HG03469 (cell line): ENCODE data around the gene OR10H1.
"Not testable (repeated sequence)": the region's sequence is repeated elsewhere in the genome, so short reads cannot be mapped to it uniquely, and the experiment has no call there.

ENCODE experiments used
- ATAC-seq: cut with Tn5 transposase; IDR thresholded peaks from one replicate; pipeline ENCODE4 v1.9.1; 2021; ENCODE audit warnings: mild to moderate bottlenecking, moderate library complexity, moderate number of reproducible peaks; ENCODE audit not compliant: unreplicated experiment

Gene OR10H1

GRCh38 chr19:15829306-15829698 lies 13.8 kb upstream of the OR10H1 start:
- ATAC-seq = no peak

GRCh38 chr19:15828611-15829305 lies 13.3 kb upstream of the OR10H1 start:
- not testable (repeated sequence) for ATAC-seq

GRCh38 chr19:15828121-15828610 lies 12.7 kb upstream of the OR10H1 start:
- no peak for ATAC-seq

DNA sequence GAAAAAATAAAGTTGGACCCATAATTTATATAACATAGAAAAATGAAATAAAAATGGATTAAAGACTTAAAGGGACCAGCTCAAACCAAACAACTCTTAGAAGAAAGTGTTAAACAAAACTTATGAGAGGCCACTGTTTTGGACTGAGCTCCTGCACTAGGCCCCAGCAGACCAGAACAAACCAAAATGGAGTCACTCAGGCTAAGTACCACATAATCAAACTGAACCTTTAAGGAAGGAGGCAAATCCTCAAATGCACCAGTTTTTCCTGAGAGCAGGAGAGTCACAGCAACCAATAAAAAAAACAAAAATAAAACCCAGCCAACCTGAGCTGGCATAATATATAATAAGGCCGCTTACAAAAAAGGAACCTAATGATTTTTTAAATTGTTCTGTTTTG lies 10.3 kb upstream of the OR10H1 start:
- ATAC-seq = no peak

- no peak for ATAC-seq
Measured at GRCh38 chr19:15820646-15821045, 5.2 kb upstream of the OR10H1 start.

DNA sequence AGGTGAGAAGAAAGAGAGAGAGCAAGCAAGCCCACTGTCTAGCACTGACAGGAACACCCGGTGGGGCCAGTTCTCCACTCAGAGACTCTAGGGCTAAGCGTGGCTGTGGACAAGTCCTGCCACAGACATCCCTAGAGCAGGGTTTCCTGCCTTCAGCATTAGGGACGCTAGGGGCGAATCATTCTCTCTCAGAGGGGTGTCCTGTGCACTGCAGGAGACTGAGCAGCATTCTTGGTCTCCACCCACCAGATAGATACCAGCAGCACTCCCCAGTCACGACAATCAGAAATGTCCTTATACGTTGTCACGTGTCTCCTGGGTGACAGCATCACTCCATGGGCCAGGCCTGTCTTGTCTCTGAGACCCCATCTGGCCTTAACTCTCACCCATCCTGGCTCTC lies 1.5 kb downstream of the OR10H1 start:
- ATAC-seq = no peak

GRCh38 chr19:15812060-15812722 lies 3.3 kb downstream of the OR10H1 start:
- ATAC-seq = no peak

GRCh38 chr19:15811476-15811875 lies 4.0 kb downstream of the OR10H1 start:
- no peak for ATAC-seq

GRCh38 chr19:15810335-15810734 lies 5.1 kb downstream of the OR10H1 start:
- no peak for ATAC-seq

GRCh38 chr19:15794279-15794678 lies 21.2 kb downstream of the OR10H1 start:
- not testable (repeated sequence) for ATAC-seq

GRCh38 chr19:15790096-15790495 lies 25.4 kb downstream of the OR10H1 start:
- no peak for ATAC-seq

- ATAC-seq = no peak
Measured at GRCh38 chr19:15788594-15789270, 26.7 kb downstream of the OR10H1 start.

DNA sequence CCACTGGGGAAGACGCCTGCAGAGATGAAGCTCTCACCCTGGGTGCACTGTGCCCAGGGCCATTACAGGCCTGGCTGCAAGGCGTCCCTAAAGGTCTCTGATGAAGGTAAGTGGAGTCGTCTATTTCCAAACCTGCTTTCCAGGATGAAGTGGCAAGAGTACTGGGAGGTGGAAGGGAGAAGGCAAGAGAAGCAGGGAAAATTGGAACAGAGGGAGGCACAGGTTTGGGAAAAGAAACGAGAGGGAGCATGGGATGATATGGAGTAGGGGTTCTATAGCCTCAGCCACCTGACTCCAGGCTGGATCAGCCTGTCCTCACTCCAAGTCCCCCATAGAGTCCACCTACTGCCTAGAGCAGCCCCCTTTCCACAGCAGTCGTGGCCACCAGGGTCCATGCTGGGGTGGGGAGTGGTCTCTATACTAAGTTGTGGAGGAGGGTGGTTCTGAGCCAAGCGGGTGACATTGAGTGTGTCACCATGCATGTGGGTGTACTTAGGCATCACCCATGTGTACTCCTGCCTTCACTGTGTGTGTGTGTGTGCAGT lies 27.8 kb downstream of the OR10H1 start, which contains the start of gene OR10H5:
Gene OR10H5 (plus strand): TSS at position 51 of the 545 bp plus-strand sequence. CDS start 6,388 bp downstream, outside the sequence.
- no peak for ATAC-seq

DNA sequence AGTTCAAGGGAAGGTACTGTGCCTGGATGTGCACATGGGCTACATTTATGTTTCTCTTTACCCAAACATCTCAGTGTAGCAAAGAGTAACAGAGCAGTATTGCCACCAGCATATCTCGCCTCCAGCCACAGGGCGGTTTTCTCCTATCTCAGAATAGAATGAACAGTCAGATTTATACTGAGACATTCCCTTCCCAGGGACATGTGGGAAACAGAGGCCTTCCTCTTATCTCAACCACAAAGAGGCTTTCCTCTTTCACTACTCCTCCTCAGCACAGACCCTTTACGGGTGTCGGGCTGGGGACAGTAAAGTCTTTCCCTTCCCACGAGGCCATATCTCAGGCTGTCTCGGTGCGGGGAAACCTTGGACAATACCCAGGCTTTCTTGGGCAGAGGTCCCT lies 32.6 kb downstream of the OR10H1 start:
- ATAC-seq = not testable (repeated sequence)

DNA sequence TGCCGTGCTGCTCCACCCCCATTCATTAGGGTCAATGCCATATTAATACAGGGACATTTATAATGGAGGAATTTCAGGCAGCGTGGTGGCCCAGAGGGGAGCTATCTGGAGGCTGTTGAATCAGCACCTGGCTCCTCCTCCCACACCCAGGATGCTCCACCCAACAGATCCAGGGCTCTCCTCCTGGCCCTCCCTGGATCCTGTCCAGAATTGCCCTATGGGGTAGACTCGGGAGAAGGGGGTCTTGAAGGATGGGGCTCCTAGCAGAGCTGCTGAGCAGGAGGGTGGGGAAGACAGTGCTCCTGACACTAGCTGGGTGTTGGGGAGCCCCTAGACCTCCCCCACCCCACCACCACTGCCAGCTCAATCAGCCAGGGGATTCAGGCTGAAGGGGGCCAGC lies 33.3 kb downstream of the OR10H1 start:
- ATAC-seq = no peak

- no peak for ATAC-seq
Measured at GRCh38 chr19:15781661-15782060, 33.8 kb downstream of the OR10H1 start.

DNA sequence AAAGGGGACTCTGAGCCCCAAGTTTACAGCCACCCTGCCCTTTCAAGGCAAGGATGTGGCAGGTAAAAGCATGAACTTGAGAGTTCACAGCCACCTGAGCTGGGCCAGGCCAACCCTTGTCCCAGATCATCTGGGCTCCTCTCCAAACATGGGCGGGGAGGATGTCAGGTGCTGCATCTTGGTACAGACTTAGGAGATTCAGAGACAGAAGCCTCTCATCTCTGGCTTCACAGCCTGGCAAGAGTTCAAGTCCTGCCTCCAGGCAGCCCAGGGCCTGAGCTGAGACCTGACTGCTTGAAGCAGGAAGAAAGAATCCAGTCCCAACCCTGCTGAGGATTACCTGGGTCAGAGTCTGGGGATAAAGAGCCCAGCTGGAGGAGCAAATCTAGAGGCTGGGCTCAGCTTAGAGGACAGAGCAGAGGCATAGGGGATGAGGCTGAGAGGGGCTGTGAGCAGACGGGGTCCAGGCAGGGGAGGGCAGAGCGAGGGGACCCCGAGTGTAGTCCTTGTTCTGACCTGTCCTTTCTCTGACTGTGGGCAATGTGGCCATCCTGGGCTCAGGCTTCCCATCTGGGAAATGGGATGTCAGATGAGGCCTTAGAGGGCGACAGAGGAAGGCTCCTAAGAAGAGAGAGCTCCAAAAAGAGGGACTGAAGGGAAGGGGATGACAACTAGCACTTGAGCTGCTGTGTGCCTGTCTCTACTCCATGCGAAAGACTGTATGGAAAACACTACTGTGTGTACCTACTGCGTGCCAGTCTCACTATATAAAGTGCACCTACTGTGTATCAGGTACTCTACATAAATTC lies 34.6 kb downstream of the OR10H1 start:
- ATAC-seq = no peak

- ATAC-seq = no peak
Measured at GRCh38 chr19:15779756-15780476, 35.5 kb downstream of the OR10H1 start.

- no peak for ATAC-seq
Measured at GRCh38 chr19:15776991-15777970, 38.2 kb downstream of the OR10H1 start.
